ENCODE results near the gene FRRS1L.
A peak's percentile ranks its signal among the peaks of the same experiment; 100 is the strongest.

The FRRS1L gene

GRCh38 chr9:109166771-109167601 is at the start of gene FRRS1L:
FRRS1L (minus strand) TSS chr9:109167249; CDS start chr9:109167138, 111 bp downstream.
- DNase-seq, result no peak

GRCh38 chr9:109214414-109214813 is 47.4 kb upstream of the FRRS1L start:
- DNase-seq, result no peak

GRCh38 chr9:109213285-109214121 is 46.5 kb upstream of the FRRS1L start:
- no peak for DNase-seq

- DNase-seq, result no peak
Measured at GRCh38 chr9:109212768-109213167, 45.7 kb upstream of the FRRS1L start.

- no peak for DNase-seq
Measured at GRCh38 chr9:109206670-109207069, 39.6 kb upstream of the FRRS1L start.

GRCh38 chr9:109205526-109205925 is 38.5 kb upstream of the FRRS1L start:
- DNase-seq, result no peak

- DNase-seq, result no peak
Measured at GRCh38 chr9:109203761-109204360, 36.8 kb upstream of the FRRS1L start.

GRCh38 chr9:109199676-109200075 is 32.6 kb upstream of the FRRS1L start:
- DNase-seq, result no peak

GRCh38 chr9:109198736-109199382 is 31.8 kb upstream of the FRRS1L start:
- no peak for DNase-seq

- no peak for DNase-seq
Measured at GRCh38 chr9:109193974-109194556, 27.0 kb upstream of the FRRS1L start.

GRCh38 chr9:109192732-109193361 is 25.8 kb upstream of the FRRS1L start:
- no peak for DNase-seq

- DNase-seq, result no peak
Measured at GRCh38 chr9:109191746-109192145, 24.7 kb upstream of the FRRS1L start.

GRCh38 chr9:109190151-109190550 is 23.1 kb upstream of the FRRS1L start:
- no peak for DNase-seq

GRCh38 chr9:109186857-109187520 is 19.9 kb upstream of the FRRS1L start:
- DNase-seq, result no peak

- DNase-seq, result no peak
Measured at GRCh38 chr9:109182940-109183798, 16.1 kb upstream of the FRRS1L start.

- DNase-seq, result no peak
Measured at GRCh38 chr9:109182550-109182939, 15.5 kb upstream of the FRRS1L start.

- peak; percentile 63 for DNase-seq
Measured at GRCh38 chr9:109181284-109181683, 14.2 kb upstream of the FRRS1L start.

- DNase-seq, result no peak
Measured at GRCh38 chr9:109179801-109180523, 12.9 kb upstream of the FRRS1L start.

- DNase-seq, result no peak
Measured at GRCh38 chr9:109176963-109177362, 9.9 kb upstream of the FRRS1L start.

GRCh38 chr9:109176386-109176785 is 9.3 kb upstream of the FRRS1L start:
- DNase-seq, result no peak
